AML-193 (cell line): ENCODE results near the gene MYOT.

ENCODE experiments used
- DNase-seq, 2 experiments: peaks; one replicate each; lab custom pipeline; 2025; lab: John Stamatoyannopoulos, UW

MYOT gene

GRCh38 chr5:137902408-137903133 is 34.9 kb downstream of the MYOT start:
- no peak for DNase-seq

GRCh38 chr5:137914758-137915157 is 47.1 kb downstream of the MYOT start:
- no peak for DNase-seq

- no peak for DNase-seq
These were observed 49.3 kb downstream of the MYOT start for GRCh38 chr5:137916923-137917322.

DNA sequence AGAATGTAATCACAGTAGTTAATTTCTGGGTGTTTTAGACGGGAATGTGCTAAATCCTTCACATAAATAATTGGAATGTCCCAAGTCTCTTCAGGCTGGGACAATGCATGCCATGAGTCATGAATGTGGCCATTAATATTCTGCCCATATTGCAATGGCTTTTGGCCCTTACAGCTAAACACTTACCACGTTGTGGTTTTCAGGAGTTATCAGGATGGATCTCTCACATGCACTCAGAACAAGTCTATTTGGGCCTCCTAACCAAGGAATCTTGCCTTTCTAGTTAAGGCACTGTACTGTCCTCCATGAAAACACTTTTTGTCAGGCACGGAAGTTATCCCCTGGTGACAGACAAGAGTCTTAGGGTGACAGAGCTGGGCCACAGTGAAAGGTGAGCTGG is 54.3 kb downstream of the MYOT start:
- DNase-seq, result no peak

GRCh38 chr5:137923856-137924255 is 56.2 kb downstream of the MYOT start:
- no peak for DNase-seq

DNA sequence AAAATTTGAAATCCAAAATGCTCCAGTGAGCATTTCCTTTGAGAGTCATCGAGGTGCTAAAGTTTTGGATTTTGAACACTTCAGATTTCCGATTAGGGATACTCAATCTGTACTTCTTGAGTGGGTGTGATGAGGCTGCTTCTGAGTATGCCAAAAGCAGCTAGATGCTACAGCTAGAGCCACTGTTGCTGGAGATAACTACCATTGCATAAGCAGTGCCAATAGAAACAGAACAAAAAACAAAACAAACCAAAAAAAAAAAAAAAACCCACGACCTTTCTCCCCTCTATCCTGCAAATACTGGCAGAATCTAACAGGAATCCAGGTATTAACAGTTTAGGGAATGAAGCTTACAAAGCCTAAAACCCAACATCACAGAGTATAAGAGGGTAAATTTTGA is 65.1 kb downstream of the MYOT start:
- no peak for DNase-seq

- no peak for DNase-seq
These were observed 65.8 kb downstream of the MYOT start for GRCh38 chr5:137933491-137933911.

GRCh38 chr5:137935190-137935589 is 67.5 kb downstream of the MYOT start:
- DNase-seq, result no peak

DNA sequence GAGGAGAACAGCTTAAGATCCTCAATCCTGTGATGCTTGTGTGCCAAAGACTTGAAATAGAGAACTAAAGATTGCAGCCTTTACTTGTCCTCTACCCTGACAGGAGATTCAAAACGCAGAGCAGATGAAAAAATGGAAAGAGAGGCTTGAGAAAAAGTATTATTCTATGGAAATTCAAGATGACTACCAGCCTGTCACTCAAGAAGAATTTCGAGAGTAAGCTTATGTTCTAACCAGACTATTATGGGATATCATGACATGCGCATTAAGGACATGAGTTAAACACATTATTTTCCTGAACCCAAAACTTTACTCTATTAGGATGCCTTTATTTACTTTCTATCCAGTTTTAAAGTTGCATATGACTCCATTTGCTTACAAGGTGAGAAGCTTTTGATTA is 68.0 kb downstream of the MYOT start:
- no peak for DNase-seq
